ENCODE results near the gene LRRC46.

DNA sequence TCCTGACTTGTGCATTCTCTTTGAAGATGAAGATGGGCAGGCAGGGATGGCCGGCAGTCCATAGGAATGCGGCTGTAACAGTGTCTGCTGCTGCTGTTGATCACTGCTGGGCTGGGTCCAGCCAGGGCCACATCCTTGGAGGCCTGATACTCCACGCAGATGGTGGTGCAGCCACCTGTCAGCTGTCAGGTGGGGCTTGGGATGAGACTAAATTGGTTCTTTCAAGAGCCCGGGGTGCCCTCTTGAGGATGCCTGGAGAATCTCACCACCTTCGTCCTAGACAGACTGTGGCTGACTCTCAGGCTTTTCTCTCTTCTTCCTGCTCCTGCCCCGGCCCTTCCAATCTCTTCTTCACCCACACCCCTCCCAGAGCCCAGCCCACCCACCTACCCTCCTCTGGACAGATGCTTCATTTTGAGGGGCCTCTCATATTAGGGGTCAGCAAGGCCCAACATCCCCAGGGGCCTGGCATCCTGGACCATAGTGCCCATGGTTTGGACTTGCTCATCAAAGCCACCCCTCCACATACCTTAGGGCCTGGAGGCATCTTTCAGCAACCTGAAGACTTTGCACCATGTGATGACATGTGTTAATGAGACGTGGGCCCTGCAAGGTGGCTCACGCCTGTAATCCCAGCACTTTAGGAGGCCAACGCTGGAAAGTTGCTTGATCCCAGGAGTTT, 29.0 kb upstream of the LRRC46 start:
- TF ChIP-seq CTCF (IDR thresholded peaks at IDR 0.05) (peak; percentile 41 to 61 (median 42)), POLR2A (IDR thresholded peaks at IDR 0.05; ENCODE audit: low read depth) (no peak)

Data from esophagus muscularis mucosa (tissue), 3 donors.